Measurements from ENCODE around the gene SLC39A13.
A peak's percentile ranks its signal among the peaks of the same experiment; 100 is the strongest.

The SLC39A13 gene

GRCh38 chr11:47392546-47393162 is 15.7 kb upstream of the SLC39A13 start:
- H2AFZ ChIP-seq (ENCODE audit: low read length) = peak overlapping the region; percentile 80
- no peak overlapping the region for H3K4me2 ChIP-seq (ENCODE audit: insufficient read depth, low read length, poor library complexity, severe bottlenecking)
- no peak overlapping the region for H2BK120ac ChIP-seq (ENCODE audit: low read depth, low read length)
- no peak overlapping the region for H2BK12ac ChIP-seq (ENCODE audit: low read length)
- H2BK15ac ChIP-seq (ENCODE audit: low read length) = no peak overlapping the region
- no peak overlapping the region for H4K91ac ChIP-seq (ENCODE audit: low read depth, low read length, poor library complexity)
- H4K8ac ChIP-seq (ENCODE audit: low read depth, low read length) = no peak overlapping the region
- H2AK5ac ChIP-seq (ENCODE audit: low read depth, low read length) = no peak overlapping the region
- H3K79me1 ChIP-seq (ENCODE audit: low read depth, low read length) = peaks cover 1% of the 10 kb centered on the region
- no peak overlapping the region for H3K27ac ChIP-seq (replicated peaks; ENCODE audit: low read length)
- WGBS, 2 donors (ENCODE audit: extremely low coverage in 2 of 2, insufficient read length in 2 of 2, insufficient replicate concordance in 1 of 2) = no CpG with 5 or more reads among the region's 14 CpGs
- no peak overlapping the region for H3K4me3 ChIP-seq (ENCODE audit: low read length in 2 of 2)
- H3K9me3 ChIP-seq (replicated peaks in 1 of 2; ENCODE audit: control insufficient read depth in 2 of 2, insufficient read depth in 1 of 2, low read depth in 1 of 2, low read length in 2 of 2) = no peaks in the 10 kb centered on the region
- DNase-seq (ENCODE audit: low spot score) = no peak
- H2BK5ac ChIP-seq (ENCODE audit: low read length) = no peak overlapping the region
- H3K4me1 ChIP-seq (ENCODE audit: control insufficient read depth in 2 of 2, insufficient read depth in 1 of 2, low read depth in 1 of 2, low read length in 2 of 2) = peaks cover 0 to 6% of the 10 kb centered on the region in 2 donors
- H3K4ac ChIP-seq (ENCODE audit: low read length) = no peak overlapping the region
- H3K36me3 ChIP-seq (replicated peaks in 1 of 2; ENCODE audit: control insufficient read depth in 2 of 2, insufficient read depth in 2 of 2, low read length in 2 of 2) = no peaks in the 10 kb centered on the region
- no peak overlapping the region for H3K23ac ChIP-seq (ENCODE audit: low read depth, low read length, poor library complexity)
- peaks cover 0 to 5% (median 0%) of the 10 kb centered on the region in 3 experiments for H3K27me3 ChIP-seq (ENCODE audit: control insufficient read depth in 3 of 3, insufficient read depth in 3 of 3, low read depth in 1 of 3, low read length in 3 of 3)
- H3K18ac ChIP-seq (ENCODE audit: low read length) = no peak overlapping the region
- no peak overlapping the region for H3K14ac ChIP-seq (ENCODE audit: low read length)
- H3K9ac ChIP-seq (ENCODE audit: low read depth, low read length, poor library complexity) = no peak overlapping the region

GRCh38 chr11:47393163-47394049 is 15.0 kb upstream of the SLC39A13 start:
- peaks cover 0 to 4% of the 10 kb centered on the region in 2 donors for H3K4me1 ChIP-seq (ENCODE audit: control insufficient read depth in 2 of 2, insufficient read depth in 1 of 2, low read depth in 1 of 2, low read length in 2 of 2)
- H4K91ac ChIP-seq (ENCODE audit: low read depth, low read length, poor library complexity) = peak overlapping the region; percentile 64
- peaks cover 0 to 5% (median 0%) of the 10 kb centered on the region in 3 experiments for H3K27me3 ChIP-seq (ENCODE audit: control insufficient read depth in 3 of 3, insufficient read depth in 3 of 3, low read depth in 1 of 3, low read length in 3 of 3)
- no peaks in the 10 kb centered on the region for H3K36me3 ChIP-seq (replicated peaks in 1 of 2; ENCODE audit: control insufficient read depth in 2 of 2, insufficient read depth in 2 of 2, low read length in 2 of 2)
- H2BK12ac ChIP-seq (ENCODE audit: low read length) = peak overlapping the region; percentile 82
- H3K18ac ChIP-seq (ENCODE audit: low read length) = peak overlapping the region; percentile 54
- H2BK120ac ChIP-seq (ENCODE audit: low read depth, low read length) = no peak overlapping the region
- peak overlapping the region; percentile 78 for H3K23ac ChIP-seq (ENCODE audit: low read depth, low read length, poor library complexity)
- no peaks in the 10 kb centered on the region for H3K9me3 ChIP-seq (replicated peaks in 1 of 2; ENCODE audit: control insufficient read depth in 2 of 2, insufficient read depth in 1 of 2, low read depth in 1 of 2, low read length in 2 of 2)
- H2AFZ ChIP-seq (ENCODE audit: low read length) = peak overlapping the region; percentile 80
- peak overlapping the region; percentile 69 for H2AK5ac ChIP-seq (ENCODE audit: low read depth, low read length)
- H3K4me2 ChIP-seq (ENCODE audit: insufficient read depth, low read length, poor library complexity, severe bottlenecking) = no peak overlapping the region
- no peak overlapping the region for H3K9ac ChIP-seq (ENCODE audit: low read depth, low read length, poor library complexity)
- H2BK5ac ChIP-seq (ENCODE audit: low read length) = peak overlapping the region; percentile 39
- H2BK15ac ChIP-seq (ENCODE audit: low read length) = peak overlapping the region; percentile 59
- no peak overlapping the region for H3K4me3 ChIP-seq (ENCODE audit: low read length in 2 of 2)
- no peak overlapping the region for H3K14ac ChIP-seq (ENCODE audit: low read length)
- peaks cover 1% of the 10 kb centered on the region for H3K79me1 ChIP-seq (ENCODE audit: low read depth, low read length)
- DNase-seq (ENCODE audit: low spot score) = no peak
- H3K4ac ChIP-seq (ENCODE audit: low read length) = peak overlapping the region; percentile 32
- WGBS, 2 donors (ENCODE audit: extremely low coverage in 2 of 2, insufficient read length in 2 of 2, insufficient replicate concordance in 1 of 2) = no CpG with 5 or more reads among the region's 20 CpGs
- H4K8ac ChIP-seq (ENCODE audit: low read depth, low read length) = peak overlapping the region; percentile 90
- H3K27ac ChIP-seq (replicated peaks; ENCODE audit: low read length) = no peak overlapping the region

- Histone ChIP-seq H2BK120ac (ENCODE audit: low read depth, low read length) (no peak overlapping the region), H3K4me1 (ENCODE audit: control insufficient read depth in 2 of 2, insufficient read depth in 1 of 2, low read depth in 1 of 2, low read length in 2 of 2) (peaks cover 0 to under 1% of the 10 kb centered on the region in 2 donors), H2AK5ac (ENCODE audit: low read depth, low read length) (peak overlapping the region; percentile 69), H3K4ac (ENCODE audit: low read length) (no peak overlapping the region), H2BK15ac (ENCODE audit: low read length) (peak overlapping the region; percentile 59), H3K14ac (ENCODE audit: low read length) (no peak overlapping the region), H3K23ac (ENCODE audit: low read depth, low read length, poor library complexity) (no peak overlapping the region), H2AFZ (ENCODE audit: low read length) (peak overlapping the region; percentile 80), H2BK5ac (ENCODE audit: low read length) (no peak overlapping the region), H3K79me1 (ENCODE audit: low read depth, low read length) (peaks cover 1% of the 10 kb centered on the region), H3K18ac (ENCODE audit: low read length) (no peak overlapping the region), H3K27me3 (ENCODE audit: control insufficient read depth in 3 of 3, insufficient read depth in 3 of 3, low read depth in 1 of 3, low read length in 3 of 3) (no peaks in the 10 kb centered on the region), H2BK12ac (ENCODE audit: low read length) (no peak overlapping the region), H3K4me3 (ENCODE audit: low read length in 2 of 2) (no peak overlapping the region), H3K4me2 (ENCODE audit: insufficient read depth, low read length, poor library complexity, severe bottlenecking) (no peak overlapping the region), H3K36me3 (replicated peaks in 1 of 2; ENCODE audit: control insufficient read depth in 2 of 2, insufficient read depth in 2 of 2, low read length in 2 of 2) (no peaks in the 10 kb centered on the region), H4K8ac (ENCODE audit: low read depth, low read length) (no peak overlapping the region), H3K9ac (ENCODE audit: low read depth, low read length, poor library complexity) (no peak overlapping the region), H4K91ac (ENCODE audit: low read depth, low read length, poor library complexity) (no peak overlapping the region), H3K27ac (replicated peaks; ENCODE audit: low read length) (no peak overlapping the region), H3K9me3 (replicated peaks in 1 of 2; ENCODE audit: control insufficient read depth in 2 of 2, insufficient read depth in 1 of 2, low read depth in 1 of 2, low read length in 2 of 2) (no peaks in the 10 kb centered on the region)
- no CpG with 5 or more reads among the region's 9 CpGs for WGBS, 2 donors (ENCODE audit: extremely low coverage in 2 of 2, insufficient read length in 2 of 2, insufficient replicate concordance in 1 of 2)
- DNase-seq (ENCODE audit: low spot score) = no peak
Measured at GRCh38 chr11:47394050-47394321, 14.4 kb upstream of the SLC39A13 start.

All from neuronal stem cell (in vitro differentiated cells).